ENCODE results near the gene MYMK.
"Not testable (repeated sequence)": the region's sequence is repeated elsewhere in the genome, so short reads cannot be mapped to it uniquely, and the experiment has no call there.

Gene MYMK

GRCh38 chr9:133566817-133567216, 42.1 kb upstream of the MYMK start:
- H3K27ac ChIP-seq (ENCODE audit: low read depth, low read length), result no peak overlapping the region
- no peaks in the 10 kb centered on the region for H3K36me3 ChIP-seq (ENCODE audit: control insufficient read depth in 5 of 5, insufficient read depth in 5 of 5, low read length in 5 of 5)
- no peaks in the 10 kb centered on the region for H3K9me3 ChIP-seq (ENCODE audit: control insufficient read depth in 5 of 5, low read length in 5 of 5)
- no peak overlapping the region for H3K4me3 ChIP-seq (ENCODE audit: low read depth in 1 of 5, low read length in 5 of 5)
- peaks cover 20 to 33% (median 24%) of the 10 kb centered on the region in 5 donors for H3K27me3 ChIP-seq (ENCODE audit: control insufficient read depth in 5 of 5, insufficient read depth in 4 of 5, low read length in 5 of 5)
- peaks cover 3 to 25% (median 16%) of the 10 kb centered on the region in 5 donors for H3K4me1 ChIP-seq (ENCODE audit: control insufficient read depth in 5 of 5, insufficient read depth in 5 of 5, low read length in 5 of 5)
- H3K9ac ChIP-seq (ENCODE audit: low read length in 5 of 5), result no peak overlapping the region

- no peaks in the 10 kb centered on the region for H3K9me3 ChIP-seq (ENCODE audit: control insufficient read depth in 5 of 5, low read length in 5 of 5)
- no peak overlapping the region for H3K4me3 ChIP-seq (ENCODE audit: low read depth in 1 of 5, low read length in 5 of 5)
- no peaks in the 10 kb centered on the region for H3K36me3 ChIP-seq (ENCODE audit: control insufficient read depth in 5 of 5, insufficient read depth in 5 of 5, low read length in 5 of 5)
- H3K27me3 ChIP-seq (ENCODE audit: control insufficient read depth in 5 of 5, insufficient read depth in 4 of 5, low read length in 5 of 5), result peaks cover 18 to 31% (median 23%) of the 10 kb centered on the region in 5 donors
- H3K4me1 ChIP-seq (ENCODE audit: control insufficient read depth in 5 of 5, insufficient read depth in 5 of 5, low read length in 5 of 5), result peaks cover 3 to 25% (median 16%) of the 10 kb centered on the region in 5 donors
- no peak overlapping the region for H3K27ac ChIP-seq (ENCODE audit: low read depth, low read length)
- no peak overlapping the region for H3K9ac ChIP-seq (ENCODE audit: low read length in 5 of 5)
Observed at GRCh38 chr9:133566382-133566781, 41.6 kb upstream of the MYMK start.

GRCh38 chr9:133564451-133565116, 39.8 kb upstream of the MYMK start:
- Histone ChIP-seq H3K36me3 (ENCODE audit: control insufficient read depth in 5 of 5, insufficient read depth in 5 of 5, low read length in 5 of 5) (no peaks in the 10 kb centered on the region), H3K9ac (ENCODE audit: low read length in 5 of 5) (no peak overlapping the region), H3K4me1 (ENCODE audit: control insufficient read depth in 5 of 5, insufficient read depth in 5 of 5, low read length in 5 of 5) (peaks cover 3 to 26% (median 19%) of the 10 kb centered on the region in 5 donors), H3K27me3 (ENCODE audit: control insufficient read depth in 5 of 5, insufficient read depth in 4 of 5, low read length in 5 of 5) (peaks cover 10 to 37% (median 23%) of the 10 kb centered on the region in 5 donors), H3K4me3 (ENCODE audit: low read depth in 1 of 5, low read length in 5 of 5) (no peak overlapping the region), H3K9me3 (ENCODE audit: control insufficient read depth in 5 of 5, low read length in 5 of 5) (no peaks in the 10 kb centered on the region), H3K27ac (ENCODE audit: low read depth, low read length) (peak overlapping the region; percentile 37)

- not testable (repeated sequence) for H3K27ac ChIP-seq (ENCODE audit: low read depth, low read length); H3K4me3 ChIP-seq (ENCODE audit: low read depth in 1 of 5, low read length in 5 of 5); H3K9ac ChIP-seq (ENCODE audit: low read length in 5 of 5); H3K9me3 ChIP-seq (ENCODE audit: control insufficient read depth in 5 of 5, low read length in 5 of 5); H3K36me3 ChIP-seq (ENCODE audit: control insufficient read depth in 5 of 5, insufficient read depth in 5 of 5, low read length in 5 of 5)
- Histone ChIP-seq H3K4me1 (ENCODE audit: control insufficient read depth in 5 of 5, insufficient read depth in 5 of 5, low read length in 5 of 5) (peaks cover 3 to 29% (median 22%) of the 10 kb centered on the region in 5 donors), H3K27me3 (ENCODE audit: control insufficient read depth in 5 of 5, insufficient read depth in 4 of 5, low read length in 5 of 5) (peaks cover 10 to 37% (median 21%) of the 10 kb centered on the region in 5 donors)
Observed at GRCh38 chr9:133563814-133564213, 39.1 kb upstream of the MYMK start.

- Histone ChIP-seq H3K9ac (ENCODE audit: low read length in 5 of 5) (peak overlapping the region in 1 of 5 donors; percentile 39), H3K27ac (ENCODE audit: low read depth, low read length) (no peak overlapping the region), H3K27me3 (ENCODE audit: control insufficient read depth in 5 of 5, insufficient read depth in 4 of 5, low read length in 5 of 5) (peaks cover 9 to 37% (median 21%) of the 10 kb centered on the region in 5 donors), H3K4me1 (ENCODE audit: control insufficient read depth in 5 of 5, insufficient read depth in 5 of 5, low read length in 5 of 5) (peaks cover 5 to 34% (median 27%) of the 10 kb centered on the region in 5 donors), H3K36me3 (ENCODE audit: control insufficient read depth in 5 of 5, insufficient read depth in 5 of 5, low read length in 5 of 5) (no peaks in the 10 kb centered on the region), H3K9me3 (ENCODE audit: control insufficient read depth in 5 of 5, low read length in 5 of 5) (no peaks in the 10 kb centered on the region), H3K4me3 (ENCODE audit: low read depth in 1 of 5, low read length in 5 of 5) (peak overlapping the region in 1 of 5 donors; percentile 22)
Observed at GRCh38 chr9:133563291-133563796, 38.6 kb upstream of the MYMK start.

- H3K27ac ChIP-seq (ENCODE audit: low read depth, low read length), result no peak overlapping the region
- peak overlapping the region in 1 of 5 donors; percentile 39 for H3K9ac ChIP-seq (ENCODE audit: low read length in 5 of 5)
- no peaks in the 10 kb centered on the region for H3K36me3 ChIP-seq (ENCODE audit: control insufficient read depth in 5 of 5, insufficient read depth in 5 of 5, low read length in 5 of 5)
Observed at GRCh38 chr9:133562611-133563290, 38.0 kb upstream of the MYMK start.

GRCh38 chr9:133561976-133562554, 37.3 kb upstream of the MYMK start:
- peaks cover 9 to 31% (median 19%) of the 10 kb centered on the region in 5 donors for H3K27me3 ChIP-seq (ENCODE audit: control insufficient read depth in 5 of 5, insufficient read depth in 4 of 5, low read length in 5 of 5)
- no peak overlapping the region for H3K9ac ChIP-seq (ENCODE audit: low read length in 5 of 5)
- no peaks in the 10 kb centered on the region for H3K36me3 ChIP-seq (ENCODE audit: control insufficient read depth in 5 of 5, insufficient read depth in 5 of 5, low read length in 5 of 5)
- H3K9me3 ChIP-seq (ENCODE audit: control insufficient read depth in 5 of 5, low read length in 5 of 5), result no peaks in the 10 kb centered on the region
- peaks cover 5 to 44% (median 34%) of the 10 kb centered on the region in 5 donors for H3K4me1 ChIP-seq (ENCODE audit: control insufficient read depth in 5 of 5, insufficient read depth in 5 of 5, low read length in 5 of 5)
- no peak overlapping the region for H3K27ac ChIP-seq (ENCODE audit: low read depth, low read length)
- H3K4me3 ChIP-seq (ENCODE audit: low read depth in 1 of 5, low read length in 5 of 5), result no peak overlapping the region

More at GRCh38 chr9:133562611-133563290, 38.0 kb upstream of the MYMK start:
- no peaks in the 10 kb centered on the region for H3K9me3 ChIP-seq (ENCODE audit: control insufficient read depth in 5 of 5, low read length in 5 of 5)
- H3K4me3 ChIP-seq (ENCODE audit: low read depth in 1 of 5, low read length in 5 of 5), result peak overlapping the region in 1 of 5 donors; percentile 22
- H3K27me3 ChIP-seq (ENCODE audit: control insufficient read depth in 5 of 5, insufficient read depth in 4 of 5, low read length in 5 of 5), result peaks cover 9 to 36% (median 19%) of the 10 kb centered on the region in 5 donors
- H3K4me1 ChIP-seq (ENCODE audit: control insufficient read depth in 5 of 5, insufficient read depth in 5 of 5, low read length in 5 of 5), result peaks cover 5 to 40% (median 33%) of the 10 kb centered on the region in 5 donors

GRCh38 chr9:133560944-133561343, 36.2 kb upstream of the MYMK start:
- peaks cover 5 to 44% (median 34%) of the 10 kb centered on the region in 5 donors for H3K4me1 ChIP-seq (ENCODE audit: control insufficient read depth in 5 of 5, insufficient read depth in 5 of 5, low read length in 5 of 5)

GRCh38 chr9:133560311-133560710, 35.6 kb upstream of the MYMK start:
- peaks cover 8 to 26% (median 17%) of the 10 kb centered on the region in 5 donors for H3K27me3 ChIP-seq (ENCODE audit: control insufficient read depth in 5 of 5, insufficient read depth in 4 of 5, low read length in 5 of 5)
- no peaks in the 10 kb centered on the region for H3K36me3 ChIP-seq (ENCODE audit: control insufficient read depth in 5 of 5, insufficient read depth in 5 of 5, low read length in 5 of 5)
- no peak overlapping the region for H3K4me3 ChIP-seq (ENCODE audit: low read depth in 1 of 5, low read length in 5 of 5)
- no peak overlapping the region for H3K27ac ChIP-seq (ENCODE audit: low read depth, low read length)
- H3K9ac ChIP-seq (ENCODE audit: low read length in 5 of 5), result no peak overlapping the region
- H3K9me3 ChIP-seq (ENCODE audit: control insufficient read depth in 5 of 5, low read length in 5 of 5), result no peaks in the 10 kb centered on the region
- H3K4me1 ChIP-seq (ENCODE audit: control insufficient read depth in 5 of 5, insufficient read depth in 5 of 5, low read length in 5 of 5), result peaks cover 5 to 37% (median 28%) of the 10 kb centered on the region in 5 donors

More at GRCh38 chr9:133560944-133561343, 36.2 kb upstream of the MYMK start:
- no peaks in the 10 kb centered on the region for H3K36me3 ChIP-seq (ENCODE audit: control insufficient read depth in 5 of 5, insufficient read depth in 5 of 5, low read length in 5 of 5)
- H3K27me3 ChIP-seq (ENCODE audit: control insufficient read depth in 5 of 5, insufficient read depth in 4 of 5, low read length in 5 of 5), result peaks cover 8 to 31% (median 19%) of the 10 kb centered on the region in 5 donors
- no peaks in the 10 kb centered on the region for H3K9me3 ChIP-seq (ENCODE audit: control insufficient read depth in 5 of 5, low read length in 5 of 5)
- H3K9ac ChIP-seq (ENCODE audit: low read length in 5 of 5), result no peak overlapping the region
- no peak overlapping the region for H3K4me3 ChIP-seq (ENCODE audit: low read depth in 1 of 5, low read length in 5 of 5)
- H3K27ac ChIP-seq (ENCODE audit: low read depth, low read length), result no peak overlapping the region

Measured in subcutaneous abdominal adipose tissue (tissue), 5 donors.